ENCODE measurements around the gene PBX1. TPM values are rescaled to one million over a fixed set of nuclear protein-coding genes. Genes with fewer than 3 reads are reported as not detected.

The PBX1 gene
- total RNA-seq, 2 experiments from 2014 or later, result not detected

- no peak for TF ChIP-seq CTCF (IDR thresholded peaks at IDR 0.05)
- no peak for ATAC-seq
- no peaks in the 10 kb centered on the region for H3K36me3 Mint-ChIP-seq (ENCODE audit: low read depth)
- no peaks in the 10 kb centered on the region for H3K9me3 Mint-ChIP-seq
- ChIA-PET POLR2A (no interaction called here), CTCF (no interaction called here)
- H3K4me3 Mint-ChIP-seq, result no peak overlapping the region
- H3K4me1 Mint-ChIP-seq (ENCODE audit: low read depth), result no peaks in the 10 kb centered on the region
- intact Hi-C loops (cut with micrococcal nuclease), result no loop called here
- no peak for DNase-seq
- H3K27ac Mint-ChIP-seq, result no peak overlapping the region
- peaks cover 1% of the 10 kb centered on the region for H3K27me3 Mint-ChIP-seq
Observed at GRCh38 chr1:164706606-164706987, 147.6 kb downstream of the PBX1 start.

GRCh38 chr1:164707868-164708331 lies 148.9 kb downstream of the PBX1 start:
- H3K4me3 Mint-ChIP-seq, result no peak overlapping the region
- no peaks in the 10 kb centered on the region for H3K36me3 Mint-ChIP-seq (ENCODE audit: low read depth)
- POLR2A ChIA-PET, result no interaction called here
- no peaks in the 10 kb centered on the region for H3K4me1 Mint-ChIP-seq (ENCODE audit: low read depth)
- DNase-seq, result no peak
- H3K9me3 Mint-ChIP-seq, result no peaks in the 10 kb centered on the region
- no peak for TF ChIP-seq CTCF (IDR thresholded peaks at IDR 0.05)
- ATAC-seq, result no peak
- intact Hi-C loops (cut with micrococcal nuclease), result no loop called here
- H3K27ac Mint-ChIP-seq, result no peak overlapping the region
- H3K27me3 Mint-ChIP-seq, result peaks cover 1% of the 10 kb centered on the region
- CTCF ChIA-PET, result no interaction called here

GRCh38 chr1:164708596-164708995 lies 149.6 kb downstream of the PBX1 start:
- ATAC-seq (no peak), DNase-seq (no peak)
- CTCF ChIA-PET, result no interaction called here
- intact Hi-C loops (cut with micrococcal nuclease), result no loop called here
- Mint-ChIP-seq H3K27me3 (peaks cover 1% of the 10 kb centered on the region), H3K36me3 (ENCODE audit: low read depth) (no peaks in the 10 kb centered on the region), H3K27ac (no peak overlapping the region), H3K9me3 (no peaks in the 10 kb centered on the region), H3K4me3 (no peak overlapping the region), H3K4me1 (ENCODE audit: low read depth) (no peaks in the 10 kb centered on the region)
- POLR2A ChIA-PET, result no interaction called here
- no peak for TF ChIP-seq CTCF (IDR thresholded peaks at IDR 0.05)

GRCh38 chr1:164709126-164709525 lies 150.1 kb downstream of the PBX1 start:
- TF ChIP-seq CTCF (IDR thresholded peaks at IDR 0.05), result no peak
- CTCF ChIA-PET, result no interaction called here
- no peaks in the 10 kb centered on the region for H3K9me3 Mint-ChIP-seq
- H3K36me3 Mint-ChIP-seq (ENCODE audit: low read depth), result no peaks in the 10 kb centered on the region
- peaks cover 1% of the 10 kb centered on the region for H3K27me3 Mint-ChIP-seq
- H3K4me1 Mint-ChIP-seq (ENCODE audit: low read depth), result no peaks in the 10 kb centered on the region
- no peak overlapping the region for H3K4me3 Mint-ChIP-seq
- DNase-seq (no peak), ATAC-seq (no peak)
- POLR2A ChIA-PET, result no interaction called here
- H3K27ac Mint-ChIP-seq, result no peak overlapping the region
- intact Hi-C loops (cut with micrococcal nuclease), result no loop called here

- no peak overlapping the region for H3K27ac Mint-ChIP-seq
- ATAC-seq (no peak), DNase-seq (no peak)
- no peaks in the 10 kb centered on the region for H3K9me3 Mint-ChIP-seq
- intact Hi-C loops (cut with micrococcal nuclease), result no loop called here
- no peak for TF ChIP-seq CTCF (IDR thresholded peaks at IDR 0.05)
- no peaks in the 10 kb centered on the region for H3K36me3 Mint-ChIP-seq (ENCODE audit: low read depth)
- ChIA-PET CTCF (no interaction called here), POLR2A (no interaction called here)
- no peaks in the 10 kb centered on the region for H3K4me1 Mint-ChIP-seq (ENCODE audit: low read depth)
- no peak overlapping the region for H3K4me3 Mint-ChIP-seq
- peaks cover 1% of the 10 kb centered on the region for H3K27me3 Mint-ChIP-seq
Observed at GRCh38 chr1:164709541-164710278, 150.7 kb downstream of the PBX1 start.

Data from activated CD8-positive, alpha-beta T cell treated with anti-CD3 and anti-CD28 coated beads for 36 hours (primary cell).